CD4-positive, alpha-beta T cell treated with Interleukin-15 for 4 hours (primary cell): Measurements from ENCODE around the gene NR4A3.
"Not testable (repeated sequence)": the region's sequence is repeated elsewhere in the genome, so short reads cannot be mapped to it uniquely, and the experiment has no call there.

ENCODE experiments used
- DNase-seq: peaks from one replicate; pipeline ENCODE4 v3.0.0-alpha.2; 2020; ENCODE audit warnings: low spot score

NR4A3 gene

GRCh38 chr9:99821396-99822108 lies at the start of gene NR4A3:
Gene NR4A3 (plus strand): TSS chr9:99821885. CDS start chr9:99828043, 6,158 bp downstream.
- peak; percentile 81 for DNase-seq

DNA sequence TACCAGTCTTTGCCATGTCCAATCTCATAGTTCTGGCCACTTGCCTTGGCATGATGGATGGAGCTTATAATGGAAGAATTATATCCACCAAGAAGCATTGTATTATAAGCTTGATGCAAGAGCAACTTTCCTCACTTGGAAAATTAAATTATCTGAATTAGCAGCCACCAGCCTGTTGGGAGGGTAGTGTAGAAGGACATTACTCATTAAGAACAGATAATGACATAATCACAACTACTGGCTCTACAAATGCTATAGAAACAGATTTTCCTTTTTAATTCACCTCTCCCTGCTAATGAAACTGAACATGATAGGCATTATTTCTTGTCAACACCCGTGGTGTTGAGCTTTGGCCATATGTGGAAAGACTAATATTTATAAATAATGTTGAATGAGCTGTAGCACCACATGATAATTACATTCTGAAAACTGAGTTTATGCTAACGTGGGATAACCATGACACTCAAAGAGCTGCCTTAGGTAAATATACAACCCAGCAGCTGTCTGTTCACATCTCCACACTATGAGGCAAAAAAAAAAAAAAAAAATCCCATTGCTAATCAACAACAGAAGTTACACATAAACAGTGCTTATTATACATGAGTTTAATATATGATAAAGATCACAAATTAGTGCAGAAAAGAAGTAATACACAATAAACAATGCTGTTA lies 48.1 kb upstream of the NR4A3 start:
- DNase-seq, result no peak

DNA sequence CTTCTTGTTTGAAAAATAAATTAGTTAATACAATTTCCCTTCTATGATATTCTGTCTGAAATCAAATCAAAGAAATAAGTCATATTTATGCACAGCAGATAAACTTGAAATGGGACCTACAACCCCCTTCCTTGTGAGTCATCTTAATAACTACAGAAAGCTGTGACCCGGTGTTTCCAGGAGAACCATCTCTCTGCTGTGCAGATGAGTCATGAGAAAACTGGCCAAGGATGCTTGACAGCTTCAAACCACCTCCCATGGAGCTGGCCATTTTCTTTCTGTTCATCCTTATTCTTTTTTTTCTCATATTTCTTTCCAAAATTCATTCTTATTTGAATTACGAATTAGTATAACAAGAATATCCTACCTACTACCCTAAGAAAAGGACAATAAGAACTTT lies 43.4 kb upstream of the NR4A3 start:
- DNase-seq, result no peak

- DNase-seq, result no peak
These were observed 42.8 kb upstream of the NR4A3 start for GRCh38 chr9:99778836-99779235.

DNA sequence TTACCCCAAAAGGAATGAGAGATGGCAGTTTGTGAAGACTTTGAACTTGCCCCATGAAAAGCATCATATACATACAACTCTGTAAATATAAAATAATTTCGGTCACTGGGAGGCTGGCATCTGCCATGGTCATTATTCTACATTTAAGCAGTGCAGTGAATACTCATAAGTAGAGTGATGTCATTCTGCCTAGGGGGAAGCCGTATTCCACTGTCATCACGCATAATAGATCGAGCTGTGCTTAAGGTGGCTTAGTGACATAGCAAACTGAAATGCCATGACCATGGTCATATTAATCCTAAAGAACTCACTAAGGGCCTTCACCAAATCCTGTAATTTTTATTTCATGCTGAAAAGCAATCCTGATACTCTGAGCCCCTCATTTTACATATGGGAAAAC lies 42.4 kb upstream of the NR4A3 start:
- DNase-seq, result no peak

DNA sequence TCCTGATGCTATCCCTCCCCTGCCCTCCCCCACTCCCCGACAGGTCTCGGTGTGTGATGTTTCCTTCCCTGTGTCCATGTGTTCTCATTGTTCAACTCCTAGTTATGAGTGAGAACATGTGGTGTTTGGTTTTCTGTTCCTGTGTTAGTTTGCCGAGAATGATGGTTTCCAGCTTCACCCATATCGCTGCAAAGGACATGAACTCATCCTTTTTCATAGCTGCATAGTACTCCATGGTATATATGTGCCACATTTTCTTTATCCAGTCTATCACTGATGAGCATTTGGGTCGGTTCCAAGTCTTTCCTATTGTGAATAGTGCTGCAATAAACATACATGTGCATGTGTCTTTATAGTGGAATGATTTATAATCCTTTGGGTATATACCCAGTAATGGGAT lies 39.3 kb upstream of the NR4A3 start:
- DNase-seq, result not testable (repeated sequence)

GRCh38 chr9:99782962-99783718 lies 38.5 kb upstream of the NR4A3 start:
- DNase-seq, result no peak

DNA sequence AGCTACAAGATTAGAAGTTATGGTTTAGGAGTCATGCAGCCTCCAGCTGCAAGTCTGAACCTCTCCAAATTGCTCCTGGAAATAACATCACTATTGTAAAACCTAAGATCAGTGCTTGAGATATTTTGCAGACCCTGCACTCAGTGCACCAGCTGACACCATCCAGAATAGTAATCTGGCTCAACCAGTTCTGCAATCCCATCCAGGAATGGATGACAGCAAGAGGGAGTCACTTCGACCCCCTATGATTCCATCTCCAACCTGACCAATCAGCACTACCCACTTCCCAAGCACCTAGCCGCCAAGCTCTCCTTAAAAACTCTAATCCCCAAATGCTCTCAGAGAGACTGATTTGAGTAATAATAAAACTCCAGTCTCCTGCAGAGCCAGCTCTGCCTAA lies 37.9 kb upstream of the NR4A3 start:
- DNase-seq, result no peak

DNA sequence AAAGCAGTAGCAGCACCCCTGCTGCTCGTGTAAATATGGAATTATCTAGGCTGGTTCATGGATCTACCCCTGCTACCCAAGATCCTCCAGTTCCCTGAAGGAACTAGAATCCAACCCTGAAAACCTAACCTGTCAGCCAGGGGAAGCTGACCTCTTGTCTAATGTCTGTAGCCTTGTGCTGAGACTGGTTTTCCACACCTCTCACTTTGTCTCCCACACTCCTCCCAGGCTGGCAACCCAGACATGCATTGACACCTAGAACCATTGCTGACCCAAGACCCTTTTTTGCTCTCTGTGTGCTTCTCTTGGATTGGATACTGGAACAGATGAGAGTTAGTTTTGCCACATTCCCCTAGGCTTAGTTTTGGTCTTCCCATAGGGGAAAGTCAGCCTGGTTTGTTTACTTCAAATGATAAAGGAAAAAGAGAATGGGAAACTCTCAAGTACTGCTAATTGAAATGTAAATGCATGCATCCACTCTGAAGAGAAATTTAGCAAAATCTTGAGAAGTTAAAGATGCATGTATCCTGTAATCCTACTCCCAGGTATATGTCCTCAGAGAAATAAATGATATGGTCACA lies 36.6 kb upstream of the NR4A3 start:
- DNase-seq, result no peak

- DNase-seq, result no peak
These were observed 34.1 kb upstream of the NR4A3 start for GRCh38 chr9:99787556-99787955.

- DNase-seq, result no peak
These were observed 28.2 kb upstream of the NR4A3 start for GRCh38 chr9:99793528-99793927.

DNA sequence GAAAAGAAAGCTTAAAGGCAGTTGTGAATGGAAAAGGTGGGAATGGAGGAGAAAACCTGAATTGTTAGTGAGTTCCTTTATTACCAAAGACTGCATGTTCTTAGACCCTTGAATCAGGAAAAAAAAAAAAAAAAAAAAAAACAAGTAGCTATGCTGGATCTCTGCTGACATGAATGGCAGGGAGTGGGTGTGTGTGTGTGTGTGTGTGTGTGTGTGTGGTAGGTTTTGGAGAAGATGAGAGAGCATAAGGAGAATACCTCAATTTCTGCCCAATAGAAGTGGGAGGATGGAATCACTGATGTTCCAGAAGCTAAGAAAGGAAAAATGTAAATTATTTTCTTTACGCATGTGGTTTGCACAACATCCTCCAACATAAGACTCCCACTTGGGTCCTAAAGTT lies 25.5 kb upstream of the NR4A3 start:
- DNase-seq, result no peak

GRCh38 chr9:99801775-99802174 lies 19.9 kb upstream of the NR4A3 start:
- DNase-seq, result no peak

DNA sequence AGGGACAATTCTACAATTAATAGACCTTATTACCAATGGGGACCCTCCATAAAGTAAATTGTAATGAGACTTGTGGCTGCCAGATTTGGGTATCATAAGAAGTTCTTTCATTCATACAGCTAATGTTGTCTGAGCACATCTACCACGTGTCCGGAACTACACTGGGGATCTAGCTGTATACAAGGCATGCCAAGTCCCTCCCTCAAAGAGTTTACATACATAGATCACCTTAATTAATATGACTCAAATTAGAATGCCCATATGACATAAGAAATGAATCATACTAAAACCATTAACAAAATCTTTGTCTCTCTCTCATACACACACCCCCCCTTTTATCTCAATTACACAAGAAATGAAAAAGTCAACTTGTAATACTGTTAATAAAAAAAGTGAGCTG lies 18.0 kb upstream of the NR4A3 start:
- no peak for DNase-seq

DNA sequence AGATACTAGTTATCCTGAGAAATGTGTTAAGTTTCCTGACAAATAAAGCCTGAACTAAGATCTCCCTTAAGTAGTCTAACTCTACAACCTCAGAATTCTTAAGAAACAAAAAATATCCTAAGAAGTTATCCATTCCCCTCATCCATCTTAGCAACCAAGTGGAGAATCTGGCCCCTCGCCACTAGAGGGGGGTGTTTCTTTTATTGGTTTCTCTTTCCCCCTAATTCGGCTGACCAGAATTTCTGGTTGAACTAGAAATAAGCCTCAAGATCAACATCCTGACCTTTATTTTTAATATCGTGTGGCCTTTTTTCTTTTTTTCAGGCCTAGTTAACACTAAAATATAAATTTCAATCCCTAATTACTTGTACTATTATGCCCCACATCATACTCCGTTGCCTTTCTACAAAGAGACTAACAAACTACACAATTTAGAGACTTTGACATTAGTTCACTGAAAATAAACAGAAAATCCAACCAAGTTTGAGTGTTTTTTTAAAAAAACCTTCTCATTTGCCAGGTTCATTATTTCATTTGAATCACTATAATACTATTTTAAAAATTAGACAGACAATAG lies 14.3 kb upstream of the NR4A3 start:
- peak; percentile 72 for DNase-seq

- DNase-seq, result no peak
These were observed 13.7 kb upstream of the NR4A3 start for GRCh38 chr9:99807956-99808355.

- no peak for DNase-seq
These were observed 13.2 kb upstream of the NR4A3 start for GRCh38 chr9:99808454-99808853.

- no peak for DNase-seq
These were observed 11.9 kb upstream of the NR4A3 start for GRCh38 chr9:99809586-99810319.

DNA sequence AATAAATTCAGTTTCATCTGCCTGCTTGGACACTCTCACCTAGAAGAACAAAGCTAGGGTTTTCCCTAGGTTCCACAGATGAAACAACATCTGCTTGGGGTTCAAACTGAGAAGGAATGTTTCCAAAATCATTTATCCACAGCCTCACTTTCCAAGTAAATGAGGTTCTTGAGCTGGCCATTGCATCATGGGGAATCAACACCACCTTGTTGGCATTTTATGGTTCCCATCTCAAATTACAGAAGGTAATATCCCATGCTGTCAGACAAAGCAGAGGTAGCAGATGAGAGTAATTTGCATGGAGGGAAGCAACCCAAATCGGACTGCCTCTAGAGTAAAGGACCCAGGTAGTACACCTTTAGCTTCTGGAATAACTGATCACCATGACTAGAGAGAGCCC lies 10.5 kb upstream of the NR4A3 start:
- no peak for DNase-seq

DNA sequence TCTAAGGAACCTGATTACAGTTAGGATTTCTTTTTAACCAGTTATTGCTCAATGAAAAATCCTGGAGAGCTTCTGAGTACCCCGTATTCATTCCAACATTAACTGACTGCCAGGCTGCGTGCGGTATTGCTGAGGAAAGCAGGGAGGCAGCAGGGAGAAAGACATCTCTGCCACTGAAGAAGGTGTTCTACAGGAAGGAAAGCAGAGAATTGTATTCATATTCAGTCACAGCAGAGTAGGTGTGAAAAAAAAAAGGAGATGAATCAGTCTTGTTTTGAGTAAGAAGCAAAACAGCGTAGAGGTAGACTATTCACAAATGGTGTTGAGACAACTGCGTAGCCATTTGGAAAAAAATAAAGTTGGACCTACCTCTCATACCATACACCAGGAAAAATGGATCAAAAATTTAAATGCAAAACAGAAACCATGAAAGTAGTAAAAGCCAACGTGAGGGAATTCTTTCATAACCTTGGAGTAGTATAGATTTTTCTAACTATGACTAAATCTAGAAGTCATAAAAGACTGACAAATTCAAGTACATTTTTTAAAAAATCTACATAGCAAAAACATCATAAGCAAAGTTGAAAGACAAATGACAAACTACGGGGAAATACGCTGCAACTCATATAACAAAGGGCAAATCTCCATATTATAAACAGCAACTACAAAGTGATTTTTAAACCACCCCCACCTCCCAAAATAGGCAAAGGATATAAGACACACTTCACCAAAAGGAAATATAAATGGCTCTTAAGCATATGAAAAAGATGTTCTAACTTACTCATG lies 9.9 kb upstream of the NR4A3 start:
- DNase-seq, result no peak

DNA sequence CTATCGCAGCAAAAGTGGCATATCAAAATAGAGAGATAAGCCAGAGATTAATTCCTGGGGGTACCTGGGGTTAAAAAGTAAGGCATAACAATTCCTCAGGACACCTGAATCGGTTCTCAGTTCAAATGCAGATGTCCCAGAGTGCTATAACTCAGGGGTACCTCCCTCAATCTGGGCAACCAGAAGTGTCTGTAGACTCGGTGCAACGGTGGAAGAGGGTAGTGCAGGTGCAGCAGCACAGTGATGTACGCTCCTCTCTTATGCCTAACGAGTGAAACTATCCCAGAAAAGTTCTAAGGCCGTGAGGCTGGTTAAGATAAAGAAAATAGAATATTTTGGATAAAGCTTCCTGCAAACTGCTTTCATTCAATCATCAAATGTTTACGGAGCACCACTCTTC lies 7.9 kb upstream of the NR4A3 start:
- no peak for DNase-seq
